ENCODE measurements around the gene EXOC4. TPM values are rescaled to one million over a fixed set of nuclear protein-coding genes. Genes with fewer than 3 reads are reported as not detected.

EXOC4 gene
- total and polyA plus RNA-seq, 2 of the 13 experiments (the other 11 are each of a cell fraction or from before 2014, with no cell fraction given) = 22.5 to 39.0 TPM

DNA sequence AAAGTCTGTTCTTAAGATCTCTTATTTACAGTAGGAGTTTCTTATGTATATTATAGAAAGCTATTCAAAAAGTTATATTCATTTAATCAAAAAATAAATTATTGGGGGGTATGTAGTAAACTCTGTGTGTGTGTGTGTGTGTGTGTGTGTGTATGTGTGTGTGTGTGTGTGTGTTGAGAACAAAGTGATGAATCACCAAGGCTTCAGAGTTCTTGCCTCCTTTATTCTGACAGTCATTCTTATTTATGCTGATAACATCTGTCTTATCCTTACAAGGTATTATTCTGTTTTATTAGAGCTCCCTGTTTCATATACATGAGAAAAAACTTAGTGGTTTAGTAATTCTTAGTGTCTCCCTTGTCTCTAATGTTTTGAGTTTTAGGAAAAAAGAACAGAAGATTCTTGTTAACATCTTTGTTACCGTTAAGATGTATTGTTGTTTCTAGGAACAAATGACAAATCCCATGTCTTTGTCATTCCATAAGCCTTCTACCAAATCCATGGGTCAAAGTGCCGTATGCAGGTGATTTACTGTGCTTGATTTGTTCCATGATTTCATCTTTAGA is 424.0 kb downstream of the EXOC4 start:
- WGBS (ENCODE audit: low lambda C conversion rate) = 93% methylated on average over 2 of the region's 2 CpGs
- intact Hi-C loops (cut with micrococcal nuclease; ENCODE audit: unreplicated experiment) (no loop called here), in situ Hi-C loops (cut with HindIII; ENCODE audit: extremely low pct_ligation_motif_present, low pct_unique_long_range_greater_than_20kb) (no loop called here)
- no peak for ATAC-seq
- Histone ChIP-seq H3K4me2 (ENCODE audit: low read depth, low read length) (no peak overlapping the region), H3K79me2 (ENCODE audit: insufficient read depth, low read length) (no peaks in the 10 kb centered on the region), H3K9me3 (ENCODE audit: low read length) (no peaks in the 10 kb centered on the region), H3K4me1 (ENCODE audit: insufficient read depth, low read length) (no peaks in the 10 kb centered on the region), H3K27me3 (ENCODE audit: control insufficient read depth in 1 of 2, insufficient read depth in 2 of 2, low read length in 2 of 2) (no peaks in the 10 kb centered on the region), H3K9ac (ENCODE audit: insufficient read depth, low read depth, low read length) (no peak overlapping the region), H2AFZ (ENCODE audit: low read length) (no peak overlapping the region), H4K20me1 (ENCODE audit: insufficient read depth, low read length) (no peaks in the 10 kb centered on the region), H3K4me3 (replicated peaks in 1 of 3; ENCODE audit: insufficient read depth in 1 of 3, low read depth in 2 of 3, low read length in 3 of 3) (no peak overlapping the region), H3K27ac (ENCODE audit: extremely low read length, insufficient read depth, low read length) (no peak overlapping the region), H3K36me3 (replicated peaks in 1 of 2; ENCODE audit: control insufficient read depth in 1 of 2, insufficient read depth in 2 of 2, low read length in 2 of 2) (no peaks in the 10 kb centered on the region)
- ChIA-PET CTCF (ENCODE audit: low intra/inter-chr PET ratio, low total read pairs) (no interaction called here), POLR2A (no interaction called here)
- BruUV-seq (replicated peaks) = no TSS peak
- FAIRE-seq = no peak
- no peak for DNase-seq (ENCODE audit: low spot score)
- TF ChIP-seq MAZ (IDR thresholded peaks at IDR 0.05; ENCODE audit: borderline replicate concordance, low read depth, low read length) (no peak), MAZ (CRISPR knock-in tag; IDR thresholded peaks at IDR 0.05; ENCODE audit: low read depth) (no peak), PAF1 (CRISPR knock-in tag; IDR thresholded peaks at IDR 0.05) (no peak), NFKBIZ (CRISPR knock-in tag; IDR thresholded peaks at IDR 0.05) (no peak), ZNF768 (CRISPR knock-in tag; IDR thresholded peaks at IDR 0.05) (no peak), PHF8 (CRISPR knock-in tag; IDR thresholded peaks at IDR 0.05) (no peak), TCF7 (IDR thresholded peaks at IDR 0.05; ENCODE audit: low read depth) (no peak), SRSF9 (IDR thresholded peaks at IDR 0.05; ENCODE audit: borderline replicate concordance, insufficient read depth, low read depth, low read length, poor library complexity, severe bottlenecking) (no peak), E2F2 (CRISPR knock-in tag; IDR thresholded peaks at IDR 0.05; ENCODE audit: borderline replicate concordance) (no peak), SIN3A (IDR thresholded peaks at IDR 0.05; ENCODE audit: borderline replicate concordance, low read depth, low read length) (no peak), ZFP82 (CRISPR knock-in tag; IDR thresholded peaks at IDR 0.05; ENCODE audit: borderline replicate concordance) (no peak), CEBPG (CRISPR knock-in tag; IDR thresholded peaks at IDR 0.05) (no peak), CHCHD3 (CRISPR knock-in tag; IDR thresholded peaks at IDR 0.05) (no peak), ZNF335 (CRISPR knock-in tag; IDR thresholded peaks at IDR 0.05) (no peak), CCDC6 (CRISPR knock-in tag; IDR thresholded peaks at IDR 0.05) (no peak), ZFX (CRISPR knock-in tag; IDR thresholded peaks at IDR 0.05; ENCODE audit: low read depth) (no peak), ZNF713 (CRISPR knock-in tag; IDR thresholded peaks at IDR 0.05) (no peak)
- TF ChIP-seq, protein P1, sequence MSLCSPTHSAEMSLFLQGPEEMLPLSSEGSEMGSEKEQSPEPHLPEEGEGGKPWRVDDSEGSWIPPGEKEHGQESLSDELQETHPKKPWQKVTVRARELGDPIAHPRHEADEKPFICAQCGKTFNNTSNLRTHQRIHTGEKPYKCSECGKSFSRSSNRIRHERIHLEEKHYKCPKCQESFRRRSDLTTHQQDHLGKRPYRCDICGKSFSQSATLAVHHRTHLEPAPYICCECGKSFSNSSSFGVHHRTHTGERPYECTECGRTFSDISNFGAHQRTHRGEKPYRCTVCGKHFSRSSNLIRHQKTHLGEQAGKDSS (CRISPR knock-in tag; IDR thresholded peaks at IDR 0.05; ENCODE audit: borderline replicate concordance, low read depth) = no peak
- TF ChIP-seq, protein P2, sequence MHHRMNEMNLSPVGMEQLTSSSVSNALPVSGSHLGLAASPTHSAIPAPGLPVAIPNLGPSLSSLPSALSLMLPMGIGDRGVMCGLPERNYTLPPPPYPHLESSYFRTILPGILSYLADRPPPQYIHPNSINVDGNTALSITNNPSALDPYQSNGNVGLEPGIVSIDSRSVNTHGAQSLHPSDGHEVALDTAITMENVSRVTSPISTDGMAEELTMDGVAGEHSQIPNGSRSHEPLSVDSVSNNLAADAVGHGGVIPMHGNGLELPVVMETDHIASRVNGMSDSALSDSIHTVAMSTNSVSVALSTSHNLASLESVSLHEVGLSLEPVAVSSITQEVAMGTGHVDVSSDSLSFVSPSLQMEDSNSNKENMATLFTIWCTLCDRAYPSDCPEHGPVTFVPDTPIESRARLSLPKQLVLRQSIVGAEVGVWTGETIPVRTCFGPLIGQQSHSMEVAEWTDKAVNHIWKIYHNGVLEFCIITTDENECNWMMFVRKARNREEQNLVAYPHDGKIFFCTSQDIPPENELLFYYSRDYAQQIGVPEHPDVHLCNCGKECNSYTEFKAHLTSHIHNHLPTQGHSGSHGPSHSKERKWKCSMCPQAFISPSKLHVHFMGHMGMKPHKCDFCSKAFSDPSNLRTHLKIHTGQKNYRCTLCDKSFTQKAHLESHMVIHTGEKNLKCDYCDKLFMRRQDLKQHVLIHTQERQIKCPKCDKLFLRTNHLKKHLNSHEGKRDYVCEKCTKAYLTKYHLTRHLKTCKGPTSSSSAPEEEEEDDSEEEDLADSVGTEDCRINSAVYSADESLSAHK (CRISPR knock-in tag; IDR thresholded peaks at IDR 0.05; ENCODE audit: borderline replicate concordance) = no peak
- TF ChIP-seq, protein P3, sequence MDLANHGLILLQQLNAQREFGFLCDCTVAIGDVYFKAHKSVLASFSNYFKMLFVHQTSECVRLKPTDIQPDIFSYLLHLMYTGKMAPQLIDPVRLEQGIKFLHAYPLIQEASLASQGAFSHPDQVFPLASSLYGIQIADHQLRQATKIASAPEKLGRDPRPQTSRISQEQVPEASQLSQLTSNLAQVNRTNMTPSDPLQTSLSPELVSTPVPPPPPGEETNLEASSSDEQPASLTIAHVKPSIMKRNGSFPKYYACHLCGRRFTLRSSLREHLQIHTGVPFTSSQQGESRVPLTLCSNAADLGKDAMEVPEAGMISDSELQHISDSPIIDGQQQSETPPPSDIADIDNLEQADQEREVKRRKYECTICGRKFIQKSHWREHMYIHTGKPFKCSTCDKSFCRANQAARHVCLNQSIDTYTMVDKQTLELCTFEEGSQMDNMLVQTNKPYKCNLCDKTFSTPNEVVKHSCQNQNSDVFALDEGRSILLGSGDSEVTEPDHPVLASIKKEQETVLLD (CRISPR knock-in tag; IDR thresholded peaks at IDR 0.05; ENCODE audit: low read depth) = no peak

All from HepG2 (cell line).